Right kidney (tissue), 1 donor: ENCODE results near the gene IL22RA2.

Source experiments
- DNase-seq: peaks from one replicate; pipeline ENCODE4 v3.0.0-alpha.2; 2016

Gene IL22RA2

GRCh38 chr6:137197684-137198645, 24.5 kb upstream of the IL22RA2 start:
- DNase-seq = no peak

GRCh38 chr6:137193256-137194070, 20.0 kb upstream of the IL22RA2 start:
- DNase-seq = no peak

- DNase-seq = no peak
These were observed 19.4 kb upstream of the IL22RA2 start for GRCh38 chr6:137192821-137193220.

GRCh38 chr6:137191670-137192069, 18.2 kb upstream of the IL22RA2 start:
- DNase-seq = no peak

GRCh38 chr6:137191236-137191635, 17.8 kb upstream of the IL22RA2 start:
- DNase-seq = no peak

GRCh38 chr6:137190583-137191094, 17.2 kb upstream of the IL22RA2 start:
- no peak for DNase-seq

GRCh38 chr6:137188855-137189254, 15.4 kb upstream of the IL22RA2 start:
- no peak for DNase-seq

GRCh38 chr6:137185290-137185689, 11.8 kb upstream of the IL22RA2 start:
- DNase-seq = no peak

GRCh38 chr6:137182654-137183073, 9.2 kb upstream of the IL22RA2 start:
- no peak for DNase-seq

- no peak for DNase-seq
These were observed 8.6 kb upstream of the IL22RA2 start for GRCh38 chr6:137181891-137182653.

GRCh38 chr6:137177611-137178010, 4.2 kb upstream of the IL22RA2 start:
- DNase-seq = no peak

GRCh38 chr6:137176729-137177128, 3.3 kb upstream of the IL22RA2 start:
- DNase-seq = no peak

GRCh38 chr6:137175868-137176245, 2.4 kb upstream of the IL22RA2 start:
- no peak for DNase-seq

GRCh38 chr6:137175157-137175867, 1.9 kb upstream of the IL22RA2 start:
- no peak for DNase-seq

- DNase-seq = no peak
These were observed 561 bp downstream of the IL22RA2 start for GRCh38 chr6:137172734-137173431.

GRCh38 chr6:137171824-137172733, 1.4 kb downstream of the IL22RA2 start:
- DNase-seq = no peak

- no peak for DNase-seq
These were observed 2.4 kb downstream of the IL22RA2 start for GRCh38 chr6:137171053-137171374.

GRCh38 chr6:137170266-137171052, 3.0 kb downstream of the IL22RA2 start:
- no peak for DNase-seq

- no peak for DNase-seq
These were observed 5.6 kb downstream of the IL22RA2 start for GRCh38 chr6:137167702-137168377.
